B cell (primary cell): ENCODE results near the gene COL5A1. TPM values are rescaled to one million over a fixed set of nuclear protein-coding genes. Genes with fewer than 3 reads are reported as not detected.

Experiments
- ATAC-seq: fragments of 200-7000 bp; cut with Tn5 transposase; one replicate; pipeline ENCODE4 v1.10.0; 2021; ENCODE audit warnings: low read depth, mild to moderate bottlenecking, moderate number of reproducible peaks, moderate library complexity
- CTCF ChIA-PET: fragments of 350-600 bp; sonication (Branson Sonifier 250); formaldehyde crosslinking; loops from one replicate; lab custom pipeline; 2021; ENCODE audit warnings: antibody characterized with exemption, inconsistent platforms; lab: Charles Lee
- POLR2A ChIA-PET: fragments of 350-600 bp; sonication (Branson Sonifier 250); formaldehyde crosslinking; loops from one replicate; lab custom pipeline; 2021; ENCODE audit warnings: antibody characterized with exemption; lab: Charles Lee
- DNase-seq: peaks from one replicate; pipeline ENCODE4 v3.0.0; 2013
- H2AFZ ChIP-seq: 2 replicates; pipeline ENCODE4 v1.6.1; 2012; ENCODE audit warnings: mild to moderate bottlenecking, low read depth, low read length; ENCODE audit not compliant: insufficient read depth, poor library complexity, severe bottlenecking
- H3K27ac ChIP-seq, 2 donors: 1 replicate in 1 of 2; 2 replicates in 1 of 2; pipeline ENCODE4 v1.5.1; 2012 to 2013; ENCODE audit warnings: low read length in 2 of 2, mild to moderate bottlenecking in 2 of 2, moderate library complexity in 1 of 2
- H3K27me3 ChIP-seq, 4 experiments: fragments of 200-600 bp in 1 of 4; sonication (generic) in 1 of 4; replicated peaks in 1 of 4; 1 replicate in 2 of 4; 2 replicates in 2 of 4; pipeline versions ENCODE4 v1.6.1 to v1.7.0; 2013 to 2016; ENCODE audit warnings: low read length in 3 of 4, mild to moderate bottlenecking in 2 of 4, mixed read lengths in 1 of 4, moderate library complexity in 1 of 4; ENCODE audit not compliant: insufficient read depth in 4 of 4, control insufficient read depth in 3 of 4; ENCODE audit errors: control extremely low read depth in 1 of 4
- H3K36me3 ChIP-seq, 2 experiments: replicated peaks in 1 of 2; 1 replicate in 1 of 2; 2 replicates in 1 of 2; pipeline versions ENCODE4 v1.6.1 to v1.7.1; 2013; ENCODE audit warnings: low read length in 1 of 2; ENCODE audit not compliant: insufficient read depth in 2 of 2, control insufficient read depth in 1 of 2; ENCODE audit errors: control extremely low read depth in 1 of 2, extremely low read depth in 1 of 2
- H3K4me1 ChIP-seq, 2 donors: fragments of 200-600 bp in 1 of 2; sonication (generic) in 1 of 2; 1 replicate in 1 of 2; 2 replicates in 1 of 2; pipeline versions ENCODE4 v1.5.1 to v1.6.1; 2013 to 2017; ENCODE audit warnings: low read length in 2 of 2; ENCODE audit not compliant: control insufficient read depth in 2 of 2, insufficient read depth in 2 of 2
- H3K4me2 ChIP-seq: replicated peaks from 2 replicates; pipeline ENCODE3; 2012; ENCODE audit warnings: mild to moderate bottlenecking, low read depth, low read length; ENCODE audit not compliant: poor library complexity, severe bottlenecking
- H3K4me3 ChIP-seq, 5 experiments: fragments of 200-600 bp in 1 of 5; sonication (generic) in 1 of 5; 1 replicate in 3 of 5; 2 replicates in 2 of 5; pipeline versions ENCODE4 v1.5.1 to v1.7.0; 2011 to 2016; ENCODE audit warnings: low read length in 4 of 5, mild to moderate bottlenecking in 4 of 5, low read depth in 2 of 5, control low read depth in 1 of 5, moderate library complexity in 1 of 5; ENCODE audit not compliant: insufficient read depth in 1 of 5; ENCODE audit errors: control extremely low read depth in 1 of 5, extremely low read depth in 1 of 5
- H3K79me2 ChIP-seq: fragments of 200-600 bp; sonication (generic); one replicate; pipeline ENCODE4 v1.6.0; 2016; ENCODE audit warnings: low read length; ENCODE audit not compliant: control insufficient read depth, insufficient read depth
- H3K9ac ChIP-seq: fragments of 200-600 bp; sonication (generic); 2 replicates; pipeline ENCODE4 v1.6.1; 2017; ENCODE audit warnings: mild to moderate bottlenecking, low read length, moderate library complexity
- H3K9me3 ChIP-seq, 3 donors: one replicate each; pipeline versions ENCODE4 v1.6.1 to v1.7.1; 2013; ENCODE audit warnings: low read length in 2 of 3; ENCODE audit not compliant: control insufficient read depth in 2 of 3, insufficient read depth in 1 of 3; ENCODE audit errors: control extremely low read depth in 1 of 3
- H4K20me1 ChIP-seq: 2 replicates; pipeline ENCODE4 v1.6.0; 2012; ENCODE audit warnings: mild to moderate bottlenecking, low read length; ENCODE audit not compliant: insufficient read depth, control insufficient read depth, poor library complexity, severe bottlenecking
- H3K27ac Mint-ChIP-seq: one replicate; pipeline ENCODE4 v1.8.0; 2021; ENCODE audit warnings: mixed read lengths
- H3K27me3 Mint-ChIP-seq: one replicate; pipeline ENCODE4 v1.8.0; 2021; ENCODE audit warnings: mixed read lengths
- H3K4me1 Mint-ChIP-seq: one replicate; pipeline ENCODE4 v1.8.0; 2021; ENCODE audit warnings: mixed read lengths
- H3K4me3 Mint-ChIP-seq: one replicate; pipeline ENCODE4 v1.8.0; 2021; ENCODE audit warnings: mixed read lengths
- H3K9me3 Mint-ChIP-seq: one replicate; pipeline ENCODE4 v1.8.0; 2022; ENCODE audit warnings: mixed read lengths; ENCODE audit not compliant: insufficient read depth
- EZH2 ChIP-seq: IDR thresholded peaks from 2 replicates; pipeline ENCODE4 v1.6.1; 2012; ENCODE audit warnings: borderline replicate concordance, low read depth, mild to moderate bottlenecking, moderate library complexity, low read length; ENCODE audit not compliant: insufficient read depth, poor library complexity, severe bottlenecking
- WGBS: methylation state at CpG from one replicate; pipeline ENCODE4 v1.1.5; 2013; ENCODE audit warnings: missing lambda C conversion rate; ENCODE audit not compliant: insufficient coverage; 5-methylcytosine and 5-hydroxymethylcytosine counted together
- intact Hi-C: fragments of 100-400 bp; cut with micrococcal nuclease; formaldehyde crosslinking; loops from one replicate; pipeline ENCODE4 v1.10.0; 2022
- polyA plus RNA-seq: library from polyadenylated mRNA; depleted of rRNA; stranded (reverse); fragments of >200 nt; gene quantifications from 2 replicates; pipeline ENCODE4 v1.2.3, GENCODE V29; 2012
- total RNA-seq, 2 donors: library from RNA; stranded (reverse); fragments of 120-200 nt in 1 of 2; gene quantifications; 1 replicate in 1 of 2; 2 replicates in 1 of 2; pipeline versions ENCODE4 v1.2.3 to v1.2.4, GENCODE V29; 2013 to 2022
- TF ChIP-seq, protein P1 (sequence below): fragments of 200-600 bp; IDR thresholded peaks from one replicate; pipeline ENCODE4 v1.8.0; 2022; ENCODE audit warnings: antibody characterized with exemption, mild to moderate bottlenecking

Gene COL5A1
- total and polyA plus RNA-seq, 2 donors (not counting 1 experiment from before 2014, with no cell fraction given) = 0.06 TPM; not detected in 1

DNA sequence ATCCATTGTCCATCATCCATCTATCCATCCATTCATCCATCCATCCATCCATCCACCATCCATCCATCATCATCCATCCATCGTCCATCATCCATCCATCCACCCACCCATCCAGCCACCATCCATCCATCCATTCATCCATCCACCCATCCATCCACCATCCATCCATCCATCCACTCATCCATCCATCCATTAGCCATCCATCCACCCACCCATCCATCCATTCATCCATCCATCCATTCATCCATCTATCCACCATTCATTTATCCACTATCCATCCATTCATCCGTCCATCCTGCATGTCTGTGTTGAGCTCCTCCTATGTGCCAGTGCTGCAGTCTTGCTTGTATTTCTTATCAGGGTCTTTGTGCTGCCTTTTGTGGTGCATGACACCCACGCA lies 44.2 kb downstream of the COL5A1 start:
- Histone ChIP-seq H3K9ac (no peak overlapping the region), H3K4me3 (no peak overlapping the region), H3K27ac (no peak overlapping the region), H3K36me3 (no peaks in the 10 kb centered on the region), H3K4me1 (peaks cover 5 to 6% of the 10 kb centered on the region in 2 donors), H2AFZ (no peak overlapping the region), H3K4me2 (no peak overlapping the region), H3K79me2 (no peaks in the 10 kb centered on the region), H3K27me3 (peaks cover 0 to 3% (median 0%) of the 10 kb centered on the region in 4 experiments), H3K9me3 (no peaks in the 10 kb centered on the region), H4K20me1 (no peaks in the 10 kb centered on the region)
- no peak overlapping the region for H3K4me3 Mint-ChIP-seq
- H3K4me1 Mint-ChIP-seq = peaks cover 1% of the 10 kb centered on the region
- 63% methylated on average over 3 of the region's 3 CpGs for WGBS
- no peaks in the 10 kb centered on the region for H3K9me3 Mint-ChIP-seq
- CTCF ChIA-PET = interaction anchor here (1.0 kb wide), 1 partner anchor 297 kb away, joined by 3 read pairs; no protein-coding TSS in a partner anchor
- intact Hi-C loops = no loop called here
- no peak overlapping the region for H3K27ac Mint-ChIP-seq
- DNase-seq (no peak), ATAC-seq (no peak)
- POLR2A ChIA-PET = no interaction called here
- TF ChIP-seq, protein P1, sequence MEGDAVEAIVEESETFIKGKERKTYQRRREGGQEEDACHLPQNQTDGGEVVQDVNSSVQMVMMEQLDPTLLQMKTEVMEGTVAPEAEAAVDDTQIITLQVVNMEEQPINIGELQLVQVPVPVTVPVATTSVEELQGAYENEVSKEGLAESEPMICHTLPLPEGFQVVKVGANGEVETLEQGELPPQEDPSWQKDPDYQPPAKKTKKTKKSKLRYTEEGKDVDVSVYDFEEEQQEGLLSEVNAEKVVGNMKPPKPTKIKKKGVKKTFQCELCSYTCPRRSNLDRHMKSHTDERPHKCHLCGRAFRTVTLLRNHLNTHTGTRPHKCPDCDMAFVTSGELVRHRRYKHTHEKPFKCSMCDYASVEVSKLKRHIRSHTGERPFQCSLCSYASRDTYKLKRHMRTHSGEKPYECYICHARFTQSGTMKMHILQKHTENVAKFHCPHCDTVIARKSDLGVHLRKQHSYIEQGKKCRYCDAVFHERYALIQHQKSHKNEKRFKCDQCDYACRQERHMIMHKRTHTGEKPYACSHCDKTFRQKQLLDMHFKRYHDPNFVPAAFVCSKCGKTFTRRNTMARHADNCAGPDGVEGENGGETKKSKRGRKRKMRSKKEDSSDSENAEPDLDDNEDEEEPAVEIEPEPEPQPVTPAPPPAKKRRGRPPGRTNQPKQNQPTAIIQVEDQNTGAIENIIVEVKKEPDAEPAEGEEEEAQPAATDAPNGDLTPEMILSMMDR = no peak
- TF ChIP-seq EZH2 = no peak
- no peaks in the 10 kb centered on the region for H3K27me3 Mint-ChIP-seq

GRCh38 chr9:134686896-134687295 lies 45.3 kb downstream of the COL5A1 start:
- no peak for TF ChIP-seq EZH2
- TF ChIP-seq, protein P1 = no peak
- Mint-ChIP-seq H3K27me3 (no peaks in the 10 kb centered on the region), H3K27ac (peak overlapping the region; percentile 6), H3K9me3 (no peaks in the 10 kb centered on the region), H3K4me1 (peaks cover 1% of the 10 kb centered on the region), H3K4me3 (no peak overlapping the region)
- WGBS = 78% methylated on average over 6 of the region's 9 CpGs
- CTCF ChIA-PET = interaction anchor here (1.0 kb wide), 1 partner anchor 296 kb away, joined by 3 read pairs; no protein-coding TSS in a partner anchor
- no peak overlapping the region for H3K4me2 ChIP-seq
- H3K27me3 ChIP-seq = peaks cover 0 to 3% (median 0%) of the 10 kb centered on the region in 4 experiments
- intact Hi-C loops = no loop called here
- no peak overlapping the region for H3K27ac ChIP-seq
- no peak overlapping the region for H3K9ac ChIP-seq
- H3K4me1 ChIP-seq = peaks cover 5 to 6% of the 10 kb centered on the region in 2 donors
- ATAC-seq (no peak), DNase-seq (no peak)
- no peaks in the 10 kb centered on the region for H3K9me3 ChIP-seq
- H3K4me3 ChIP-seq = no peak overlapping the region
- no peak overlapping the region for H2AFZ ChIP-seq
- H3K36me3 ChIP-seq = no peaks in the 10 kb centered on the region
- H4K20me1 ChIP-seq = no peaks in the 10 kb centered on the region
- POLR2A ChIA-PET = no interaction called here
- no peaks in the 10 kb centered on the region for H3K79me2 ChIP-seq
